ENCODE results near the gene RAB30.

The RAB30 gene

DNA sequence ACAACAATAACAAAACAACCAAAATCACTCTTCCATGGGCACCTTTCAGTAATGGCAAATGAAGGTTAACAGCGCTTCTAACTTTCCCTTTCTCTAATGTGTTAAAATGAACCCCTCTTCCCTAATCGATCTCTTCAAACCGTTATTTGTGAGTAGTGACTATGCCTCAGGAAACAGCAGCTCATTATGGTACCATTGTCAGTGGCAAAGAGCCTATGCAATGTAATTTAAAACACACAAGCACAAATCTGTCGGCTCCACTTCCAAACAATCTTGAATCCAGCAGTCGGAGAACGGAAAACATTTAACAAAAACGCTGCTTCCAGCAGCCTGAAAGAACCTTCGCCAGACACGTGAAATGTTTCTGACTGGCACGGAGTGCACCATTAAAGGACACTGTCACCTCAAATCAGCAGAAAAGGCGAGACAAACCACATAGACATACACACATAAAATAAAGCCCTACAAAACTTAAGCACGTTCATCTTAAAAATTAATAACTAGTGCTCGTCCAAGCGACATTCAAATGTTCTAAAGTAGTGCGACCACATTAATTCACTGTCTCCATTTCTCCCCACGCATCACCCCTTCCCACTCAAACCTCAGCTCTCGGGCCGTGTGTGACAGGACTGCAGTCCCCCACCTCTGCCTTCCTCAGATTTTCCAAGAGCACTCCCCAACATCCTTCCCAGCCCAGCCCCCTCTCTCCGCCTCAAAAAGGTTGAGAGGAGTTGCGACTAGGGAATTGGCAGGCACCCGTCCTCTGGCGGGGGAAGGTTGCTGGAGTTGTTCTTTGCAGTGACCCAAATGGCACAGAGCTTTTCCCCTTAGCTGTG is 748 bp downstream of the RAB30 start:
- H3K4me2 ChIP-seq (ENCODE audit: low read length): peak overlapping the region; percentile 96
- peak overlapping the region; percentile 95 for H3K9ac ChIP-seq (ENCODE audit: low read length)
- TF ChIP-seq, protein P1, sequence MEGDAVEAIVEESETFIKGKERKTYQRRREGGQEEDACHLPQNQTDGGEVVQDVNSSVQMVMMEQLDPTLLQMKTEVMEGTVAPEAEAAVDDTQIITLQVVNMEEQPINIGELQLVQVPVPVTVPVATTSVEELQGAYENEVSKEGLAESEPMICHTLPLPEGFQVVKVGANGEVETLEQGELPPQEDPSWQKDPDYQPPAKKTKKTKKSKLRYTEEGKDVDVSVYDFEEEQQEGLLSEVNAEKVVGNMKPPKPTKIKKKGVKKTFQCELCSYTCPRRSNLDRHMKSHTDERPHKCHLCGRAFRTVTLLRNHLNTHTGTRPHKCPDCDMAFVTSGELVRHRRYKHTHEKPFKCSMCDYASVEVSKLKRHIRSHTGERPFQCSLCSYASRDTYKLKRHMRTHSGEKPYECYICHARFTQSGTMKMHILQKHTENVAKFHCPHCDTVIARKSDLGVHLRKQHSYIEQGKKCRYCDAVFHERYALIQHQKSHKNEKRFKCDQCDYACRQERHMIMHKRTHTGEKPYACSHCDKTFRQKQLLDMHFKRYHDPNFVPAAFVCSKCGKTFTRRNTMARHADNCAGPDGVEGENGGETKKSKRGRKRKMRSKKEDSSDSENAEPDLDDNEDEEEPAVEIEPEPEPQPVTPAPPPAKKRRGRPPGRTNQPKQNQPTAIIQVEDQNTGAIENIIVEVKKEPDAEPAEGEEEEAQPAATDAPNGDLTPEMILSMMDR (IDR thresholded peaks at IDR 0.05; ENCODE audit: low read depth, low read length): no peak
- no peak for TF ChIP-seq EZH2phosphoT487 (IDR thresholded peaks at IDR 0.05; ENCODE audit: low read depth)
- H3K79me2 ChIP-seq (ENCODE audit: low read length): peaks cover 100% of the 10 kb centered on the region
- H3K36me3 ChIP-seq (replicated peaks; ENCODE audit: low read depth, low read length): peaks cover 55% of the 10 kb centered on the region
- peaks cover 47% of the 10 kb centered on the region for H3K4me1 ChIP-seq (ENCODE audit: low read length)
- no peaks in the 10 kb centered on the region for H3K27me3 ChIP-seq (ENCODE audit: low read depth, low read length)
- H2AFZ ChIP-seq (ENCODE audit: low read depth, low read length): no peak overlapping the region
- H3K27ac ChIP-seq (ENCODE audit: low read length): peak overlapping the region; percentile 96
- H3K9me3 ChIP-seq (ENCODE audit: insufficient read depth, low read length): no peaks in the 10 kb centered on the region
- H3K4me3 ChIP-seq (ENCODE audit: low read length): peak overlapping the region; percentile 89
- H4K20me1 ChIP-seq (ENCODE audit: insufficient read depth, low read length): peaks cover 26% of the 10 kb centered on the region

DNA sequence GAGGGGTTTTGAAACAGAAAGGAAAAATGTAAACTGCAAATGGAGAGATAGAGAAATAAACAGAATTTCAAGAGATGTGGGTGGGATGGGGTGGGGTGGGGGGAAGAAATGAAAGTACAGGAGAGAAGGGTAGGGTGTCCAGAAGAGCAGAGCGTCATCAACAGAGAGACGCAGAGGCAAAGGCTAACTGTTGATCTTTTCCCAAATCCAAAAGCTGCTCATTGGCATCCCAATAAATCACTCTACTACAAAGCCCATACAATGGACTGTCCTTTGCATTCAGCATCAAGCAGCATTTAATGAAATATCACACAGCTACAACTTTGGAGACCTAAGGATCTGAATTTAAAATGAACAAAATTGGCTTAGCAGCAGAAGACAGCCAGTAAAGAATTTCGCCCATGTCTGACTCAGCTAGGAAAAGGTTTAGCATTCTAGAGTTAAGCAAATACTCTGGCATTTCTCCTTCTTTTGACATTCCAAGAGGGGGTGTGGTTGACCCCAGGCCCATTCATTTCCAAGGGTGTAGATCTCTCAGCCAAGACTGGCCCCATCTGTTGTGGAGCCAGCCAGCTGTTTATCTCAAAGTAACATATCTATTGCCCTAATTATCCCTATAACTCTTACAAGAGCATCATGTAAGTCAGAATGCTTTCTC is 1.5 kb downstream of the RAB30 start:
- Histone ChIP-seq H3K27ac (ENCODE audit: low read length) (peak overlapping the region; percentile 96), H3K9ac (ENCODE audit: low read length) (peak overlapping the region; percentile 95), H3K27me3 (ENCODE audit: low read depth, low read length) (no peaks in the 10 kb centered on the region), H4K20me1 (ENCODE audit: insufficient read depth, low read length) (peaks cover 26% of the 10 kb centered on the region), H3K4me2 (ENCODE audit: low read length) (peak overlapping the region; percentile 96), H3K4me3 (ENCODE audit: low read length) (peak overlapping the region; percentile 89), H2AFZ (ENCODE audit: low read depth, low read length) (no peak overlapping the region), H3K9me3 (ENCODE audit: insufficient read depth, low read length) (no peaks in the 10 kb centered on the region), H3K36me3 (replicated peaks; ENCODE audit: low read depth, low read length) (peaks cover 59% of the 10 kb centered on the region), H3K79me2 (ENCODE audit: low read length) (peaks cover 100% of the 10 kb centered on the region), H3K4me1 (ENCODE audit: low read length) (peaks cover 54% of the 10 kb centered on the region)
- TF ChIP-seq, protein P1 (IDR thresholded peaks at IDR 0.05; ENCODE audit: low read depth, low read length): no peak
- no peak for TF ChIP-seq EZH2phosphoT487 (IDR thresholded peaks at IDR 0.05; ENCODE audit: low read depth)

DNA sequence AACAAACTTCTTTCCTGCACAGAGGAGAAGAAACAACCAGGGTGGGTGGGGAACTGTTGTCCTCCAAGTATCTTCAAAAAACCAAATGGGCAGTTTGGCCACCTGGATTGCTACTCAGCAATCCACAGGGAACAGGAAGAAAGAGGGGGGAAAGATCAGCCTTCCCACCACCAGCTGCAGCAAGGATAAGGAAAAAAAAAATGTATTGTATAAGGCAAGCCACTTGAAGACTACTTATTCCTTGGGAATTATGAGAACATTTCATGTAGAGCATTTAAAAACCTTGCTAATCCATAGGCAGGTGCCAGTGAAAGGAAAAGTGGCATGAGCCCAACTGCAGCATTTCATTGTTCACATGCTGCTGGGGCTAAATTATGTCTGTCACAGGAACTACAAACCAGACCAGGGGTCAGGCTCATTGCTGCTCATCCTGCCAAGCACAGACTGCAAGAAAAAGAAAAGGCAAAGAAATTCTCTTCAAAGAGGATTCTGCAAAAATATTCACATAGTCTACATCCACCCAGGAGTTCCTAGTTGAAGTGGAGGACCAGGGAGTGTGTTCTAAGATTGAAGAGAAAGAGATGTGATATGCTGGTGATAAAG is 2.2 kb downstream of the RAB30 start:
- H3K27me3 ChIP-seq (ENCODE audit: low read depth, low read length): no peaks in the 10 kb centered on the region
- H3K79me2 ChIP-seq (ENCODE audit: low read length): peaks cover 100% of the 10 kb centered on the region
- H3K4me3 ChIP-seq (ENCODE audit: low read length): peak overlapping the region; percentile 89
- H3K27ac ChIP-seq (ENCODE audit: low read length): peak overlapping the region; percentile 96
- peak overlapping the region; percentile 96 for H3K4me2 ChIP-seq (ENCODE audit: low read length)
- H3K9ac ChIP-seq (ENCODE audit: low read length): peak overlapping the region; percentile 95
- peaks cover 61% of the 10 kb centered on the region for H3K4me1 ChIP-seq (ENCODE audit: low read length)
- H3K9me3 ChIP-seq (ENCODE audit: insufficient read depth, low read length): 0 out of 2 replicates have a peak, but pooled peaks cover 2% of the 10 kb centered on the region
- peaks cover 61% of the 10 kb centered on the region for H3K36me3 ChIP-seq (replicated peaks; ENCODE audit: low read depth, low read length)
- no peak overlapping the region for H2AFZ ChIP-seq (ENCODE audit: low read depth, low read length)
- no peak for TF ChIP-seq EZH2phosphoT487 (IDR thresholded peaks at IDR 0.05; ENCODE audit: low read depth)
- TF ChIP-seq, protein P1 (IDR thresholded peaks at IDR 0.05; ENCODE audit: low read depth, low read length): no peak
- H4K20me1 ChIP-seq (ENCODE audit: insufficient read depth, low read length): peaks cover 26% of the 10 kb centered on the region

DNA sequence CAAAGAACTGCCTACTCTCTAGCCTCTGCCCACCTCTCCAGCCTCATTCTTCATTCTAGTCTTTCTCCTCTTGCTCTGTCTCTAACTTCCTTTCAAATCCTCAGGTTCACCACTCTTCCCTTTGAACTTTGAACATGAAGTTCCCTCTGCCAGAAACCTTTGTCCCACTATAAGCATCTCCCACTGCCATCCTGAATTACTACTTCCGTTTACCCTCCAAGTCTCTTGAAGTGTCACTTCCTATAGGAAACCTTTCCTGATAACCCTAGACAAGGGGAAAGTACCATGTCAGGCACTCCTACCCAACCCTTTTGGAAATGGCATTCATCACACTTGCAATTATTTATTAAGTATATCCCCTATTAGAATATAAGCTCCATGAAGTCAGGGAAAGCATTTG is 3.1 kb downstream of the RAB30 start:
- peak overlapping the region; percentile 96 for H3K4me2 ChIP-seq (ENCODE audit: low read length)

More for the DNA sequence above, 3.1 kb downstream of the RAB30 start:
- H3K36me3 ChIP-seq (replicated peaks; ENCODE audit: low read depth, low read length): peaks cover 56% of the 10 kb centered on the region
- TF ChIP-seq, protein P1 (IDR thresholded peaks at IDR 0.05; ENCODE audit: low read depth, low read length): no peak
- no peak for TF ChIP-seq EZH2phosphoT487 (IDR thresholded peaks at IDR 0.05; ENCODE audit: low read depth)
- no peaks in the 10 kb centered on the region for H3K27me3 ChIP-seq (ENCODE audit: low read depth, low read length)
- peaks cover 26% of the 10 kb centered on the region for H4K20me1 ChIP-seq (ENCODE audit: insufficient read depth, low read length)
- H3K27ac ChIP-seq (ENCODE audit: low read length): peak overlapping the region; percentile 96
- H3K4me1 ChIP-seq (ENCODE audit: low read length): peaks cover 65% of the 10 kb centered on the region
- 0 out of 2 replicates have a peak, but pooled peaks cover 2% of the 10 kb centered on the region for H3K9me3 ChIP-seq (ENCODE audit: insufficient read depth, low read length)
- H3K9ac ChIP-seq (ENCODE audit: low read length): peak overlapping the region; percentile 95
- H3K4me3 ChIP-seq (ENCODE audit: low read length): peak overlapping the region; percentile 89
- no peak overlapping the region for H2AFZ ChIP-seq (ENCODE audit: low read depth, low read length)
- peaks cover 97% of the 10 kb centered on the region for H3K79me2 ChIP-seq (ENCODE audit: low read length)
